Upper lobe of right lung (tissue), 1 donor: ENCODE data around the gene RFTN1. TPM values are rescaled to one million over a fixed set of nuclear protein-coding genes. Genes with fewer than 3 reads are reported as not detected.

Source experiments
- ATAC-seq: fragments of 200-7000 bp; cut with Tn5 transposase; one replicate; pipeline ENCODE4 v1.9.1; 2020; ENCODE audit warnings: mild to moderate bottlenecking, moderate library complexity
- DNase-seq: peaks from one replicate; pipeline ENCODE4 v3.0.0-alpha.2; 2020
- H3K27ac ChIP-seq: fragments of 200-600 bp; one replicate; pipeline ENCODE4 v1.8.0; 2022
- H3K27me3 ChIP-seq: fragments of 200-600 bp; one replicate; pipeline ENCODE4 v1.8.0; 2022; ENCODE audit warnings: mild to moderate bottlenecking
- H3K36me3 ChIP-seq: fragments of 200-600 bp; one replicate; pipeline ENCODE4 v1.8.0; 2022
- H3K4me1 ChIP-seq: fragments of 200-600 bp; one replicate; pipeline ENCODE4 v1.8.0; 2022
- H3K4me3 ChIP-seq: fragments of 200-600 bp; one replicate; pipeline ENCODE4 v1.8.0; 2022; ENCODE audit warnings: mild to moderate bottlenecking
- H3K9me3 ChIP-seq: fragments of 200-600 bp; one replicate; pipeline ENCODE4 v1.8.0; 2022
- CTCF ChIP-seq: fragments of 200-600 bp; IDR thresholded peaks from one replicate; pipeline ENCODE4 v1.8.0; 2022; ENCODE audit warnings: antibody characterized with exemption
- intact Hi-C: fragments of 100-400 bp; cut with DNase I; formaldehyde crosslinking; loops from one replicate; pipeline ENCODE4 v1.11.0; 2022
- total RNA-seq: library from RNA; stranded (reverse); fragmentation: NEBNext Ultra II Directional; extraction: Animal tissue kit (Norgen Biotek cat#: 25700); gene quantifications from one replicate; pipeline ENCODE4 v1.2.1, GENCODE V29; 2021
- donor health status: DM: no; HTN: yes; CAD: no; lungs with severe emphysema.

The RFTN1 gene
- total RNA-seq, 1 donor from 2014 or later, result 69.4 TPM

GRCh38 chr3:16349986-16350596, 163.4 kb downstream of the RFTN1 start:
- no peak overlapping the region for H3K4me3 ChIP-seq
- peaks cover 45% of the 10 kb centered on the region for H3K36me3 ChIP-seq
- no peaks in the 10 kb centered on the region for H3K27me3 ChIP-seq
- H3K9me3 ChIP-seq, result no peaks in the 10 kb centered on the region
- H3K27ac ChIP-seq, result no peak overlapping the region
- TF ChIP-seq CTCF, result no peak
- no peaks in the 10 kb centered on the region for H3K4me1 ChIP-seq
- ATAC-seq, result no peak
- no peak for DNase-seq
- intact Hi-C loops, result no loop called here

- no peak for ATAC-seq
- H3K4me1 ChIP-seq, result no peaks in the 10 kb centered on the region
- no peaks in the 10 kb centered on the region for H3K27me3 ChIP-seq
- TF ChIP-seq CTCF, result no peak
- intact Hi-C loops, result no loop called here
- H3K27ac ChIP-seq, result no peak overlapping the region
- H3K4me3 ChIP-seq, result no peak overlapping the region
- H3K9me3 ChIP-seq, result no peaks in the 10 kb centered on the region
- DNase-seq, result no peak
- H3K36me3 ChIP-seq, result peaks cover 38% of the 10 kb centered on the region
These were observed 166.0 kb downstream of the RFTN1 start for GRCh38 chr3:16347548-16347947.

GRCh38 chr3:16346413-16347081, 167.0 kb downstream of the RFTN1 start:
- ATAC-seq (no peak), DNase-seq (no peak)
- Histone ChIP-seq H3K36me3 (peaks cover 38% of the 10 kb centered on the region), H3K27me3 (no peaks in the 10 kb centered on the region), H3K9me3 (no peaks in the 10 kb centered on the region), H3K4me1 (no peaks in the 10 kb centered on the region), H3K27ac (no peak overlapping the region), H3K4me3 (no peak overlapping the region)
- intact Hi-C loops, result no loop called here
- no peak for TF ChIP-seq CTCF

GRCh38 chr3:16343101-16343500, 170.4 kb downstream of the RFTN1 start:
- H3K4me1 ChIP-seq, result peaks cover 12% of the 10 kb centered on the region
- no peak for DNase-seq
- no peak for ATAC-seq
- H3K27ac ChIP-seq, result no peak overlapping the region
- H3K9me3 ChIP-seq, result no peaks in the 10 kb centered on the region
- peaks cover 11% of the 10 kb centered on the region for H3K36me3 ChIP-seq
- H3K4me3 ChIP-seq, result no peak overlapping the region
- intact Hi-C loops, result no loop called here
- TF ChIP-seq CTCF, result no peak
- no peaks in the 10 kb centered on the region for H3K27me3 ChIP-seq

- intact Hi-C loops, result no loop called here
- Histone ChIP-seq H3K27ac (peak overlapping the region; percentile 51), H3K27me3 (no peaks in the 10 kb centered on the region), H3K4me3 (no peak overlapping the region), H3K36me3 (peaks cover 8% of the 10 kb centered on the region), H3K4me1 (peaks cover 12% of the 10 kb centered on the region), H3K9me3 (no peaks in the 10 kb centered on the region)
- ATAC-seq (peak; percentile 89), DNase-seq (no peak)
- no peak for TF ChIP-seq CTCF
These were observed 174.5 kb downstream of the RFTN1 start for GRCh38 chr3:16338999-16339398.
